Stimulated activated naive CD4-positive, alpha-beta T cell (primary cell): ENCODE data around the gene TMTC2.

Experiments
- DNase-seq, 6 experiments: peaks; one replicate each; lab custom pipeline; 2025; lab: John Stamatoyannopoulos, UW

TMTC2 gene

GRCh38 chr12:82682326-82682725, 4.4 kb upstream of the TMTC2 start:
- DNase-seq, result no peak

- no peak for DNase-seq
Measured at GRCh38 chr12:82682851-82683261, 3.9 kb upstream of the TMTC2 start.

DNA sequence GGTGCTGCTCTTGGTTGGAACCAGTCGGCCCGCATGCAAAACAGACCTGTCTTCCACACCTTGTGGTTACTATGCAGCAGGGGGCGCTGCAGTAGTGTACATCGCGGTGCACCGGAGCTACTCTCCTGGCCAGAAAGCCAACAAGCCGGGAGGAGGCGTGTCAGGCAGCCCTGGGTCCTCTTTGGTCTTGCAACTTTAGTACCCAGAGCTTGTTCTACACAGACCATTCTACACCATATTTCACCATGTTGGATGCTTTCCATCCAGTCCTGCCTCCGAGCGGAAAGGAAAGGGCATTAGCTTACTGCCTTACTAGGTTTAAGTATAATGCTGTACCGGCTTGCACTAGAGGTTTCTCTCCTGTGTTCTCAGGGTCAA, 927 bp upstream of the TMTC2 start:
- DNase-seq, result peak; percentile 73 to 87 (median 79)

GRCh38 chr12:82687021-82688011, 610 bp downstream of the TMTC2 start:
- DNase-seq, result peak; percentile 40 to 68 (median 46)

GRCh38 chr12:82688035-82688501, 1.4 kb downstream of the TMTC2 start:
- peak in 2 of 6 experiments; percentile 5 to 29 for DNase-seq

DNA sequence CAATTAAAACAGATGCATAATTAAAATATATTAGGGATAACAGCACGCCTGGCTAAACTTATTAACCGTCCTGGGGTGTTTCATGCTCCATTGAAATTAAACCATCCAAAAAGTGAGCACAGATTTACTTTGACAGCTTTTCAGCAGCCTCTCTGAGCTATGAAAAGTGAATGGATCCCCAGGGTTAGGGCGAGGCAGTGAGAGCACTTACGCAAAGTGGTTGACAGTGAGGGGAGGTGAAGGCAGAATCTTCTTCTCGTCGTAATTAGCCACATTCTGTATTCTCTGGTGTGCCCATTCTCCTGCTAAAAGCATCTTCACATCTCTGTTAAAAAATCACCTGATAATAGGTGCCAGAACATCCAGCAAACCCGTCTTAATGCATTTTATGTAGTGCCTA, 1.9 kb downstream of the TMTC2 start:
- no peak for DNase-seq

DNA sequence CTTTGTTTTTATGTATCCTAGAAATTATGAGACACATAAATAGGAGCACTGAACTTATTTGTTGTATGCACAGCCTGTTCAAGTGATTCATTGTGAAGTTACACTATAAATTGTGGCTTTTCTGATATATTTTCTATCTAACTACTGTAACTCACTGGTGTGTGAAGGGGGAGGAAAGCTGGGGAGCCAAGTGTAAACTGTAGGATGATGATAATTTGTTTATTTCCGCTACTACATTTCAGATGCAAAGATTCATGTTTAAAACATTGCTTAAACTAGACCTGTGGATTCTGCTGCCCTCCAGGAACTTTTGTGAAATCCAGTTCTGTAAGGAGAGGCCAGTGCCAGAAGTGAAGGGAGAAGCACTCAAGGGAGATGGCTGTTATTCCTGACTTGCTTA, 3.3 kb downstream of the TMTC2 start:
- no peak for DNase-seq

DNA sequence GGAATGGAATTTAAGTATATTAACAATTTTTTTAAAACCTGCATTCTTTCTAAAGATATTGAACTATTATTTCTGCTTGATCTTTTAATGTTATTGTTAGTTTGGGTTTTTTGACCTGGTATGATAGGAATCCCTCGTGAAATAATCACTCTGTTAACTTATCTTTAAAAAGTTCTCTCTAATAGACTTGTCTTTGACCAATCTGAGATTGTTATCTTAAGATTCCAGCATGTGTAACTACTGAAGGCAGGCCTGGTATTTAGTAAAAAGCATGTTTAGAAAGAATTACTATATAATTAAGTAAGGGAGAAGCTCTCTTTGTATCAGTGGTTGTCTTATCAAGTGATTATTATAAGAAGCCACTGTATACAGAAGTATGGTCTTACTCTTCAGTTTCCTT, 4.8 kb downstream of the TMTC2 start:
- DNase-seq, result no peak

DNA sequence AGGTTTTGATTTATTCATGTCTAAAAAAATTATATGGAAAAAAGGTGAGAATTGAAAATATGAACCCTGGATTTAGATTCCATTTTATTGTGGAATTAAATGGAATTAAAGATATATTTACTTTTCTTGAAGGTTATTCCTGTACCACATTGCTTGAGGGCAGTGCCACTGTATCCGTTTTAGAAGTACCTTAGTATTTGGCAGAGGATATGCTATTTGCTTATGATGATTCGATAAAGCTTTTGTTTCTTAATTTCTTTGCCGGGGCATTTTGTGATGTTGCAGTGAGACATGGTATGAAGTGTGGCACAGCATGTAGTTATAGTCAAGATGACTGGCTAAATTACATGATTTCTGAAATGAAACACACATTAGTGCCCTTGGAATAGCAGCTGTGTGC, 7.6 kb downstream of the TMTC2 start:
- no peak for DNase-seq

DNA sequence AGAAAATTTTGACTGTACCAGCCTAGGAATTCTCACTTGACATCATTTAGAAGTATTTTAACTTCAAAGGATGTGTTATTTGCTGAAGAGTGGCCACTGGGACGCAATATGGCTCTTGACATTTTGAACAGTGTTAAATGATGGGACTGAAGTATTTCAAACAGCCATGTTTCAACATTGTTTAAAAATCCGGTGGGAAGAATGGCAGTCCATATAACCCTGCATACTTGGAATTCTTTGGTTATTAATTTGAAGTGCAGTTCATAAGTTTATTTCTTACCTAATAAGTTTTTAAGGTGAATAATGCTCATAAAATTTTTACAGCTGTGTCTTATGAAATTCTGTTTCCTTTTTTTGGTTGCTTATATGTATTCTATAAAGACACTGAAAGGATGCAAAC, 8.3 kb downstream of the TMTC2 start:
- no peak for DNase-seq

GRCh38 chr12:82695531-82695930, 8.8 kb downstream of the TMTC2 start:
- no peak for DNase-seq

GRCh38 chr12:82696543-82696942, 9.8 kb downstream of the TMTC2 start:
- DNase-seq, result no peak

- DNase-seq, result no peak
Measured at GRCh38 chr12:82698708-82699564, 12.2 kb downstream of the TMTC2 start.

DNA sequence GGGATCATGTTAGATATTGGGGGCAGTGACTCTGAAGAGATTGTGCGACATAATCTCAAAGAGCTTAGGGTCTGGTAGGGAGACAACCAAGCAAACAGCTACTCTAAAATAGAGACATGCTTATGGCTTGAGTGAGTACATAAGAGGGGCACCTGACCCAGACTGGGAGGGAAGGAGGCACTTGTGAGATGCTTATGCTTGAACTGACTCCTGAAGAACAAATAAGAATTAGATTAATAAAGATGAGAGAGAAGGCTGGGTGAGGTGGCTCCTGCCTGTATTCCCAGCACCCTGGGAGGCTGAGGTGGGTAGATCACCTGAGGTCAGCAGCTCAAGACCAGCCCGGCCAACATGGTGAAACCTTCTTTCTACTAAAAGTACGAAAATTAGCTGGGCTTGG, 19.1 kb downstream of the TMTC2 start:
- DNase-seq, result no peak

DNA sequence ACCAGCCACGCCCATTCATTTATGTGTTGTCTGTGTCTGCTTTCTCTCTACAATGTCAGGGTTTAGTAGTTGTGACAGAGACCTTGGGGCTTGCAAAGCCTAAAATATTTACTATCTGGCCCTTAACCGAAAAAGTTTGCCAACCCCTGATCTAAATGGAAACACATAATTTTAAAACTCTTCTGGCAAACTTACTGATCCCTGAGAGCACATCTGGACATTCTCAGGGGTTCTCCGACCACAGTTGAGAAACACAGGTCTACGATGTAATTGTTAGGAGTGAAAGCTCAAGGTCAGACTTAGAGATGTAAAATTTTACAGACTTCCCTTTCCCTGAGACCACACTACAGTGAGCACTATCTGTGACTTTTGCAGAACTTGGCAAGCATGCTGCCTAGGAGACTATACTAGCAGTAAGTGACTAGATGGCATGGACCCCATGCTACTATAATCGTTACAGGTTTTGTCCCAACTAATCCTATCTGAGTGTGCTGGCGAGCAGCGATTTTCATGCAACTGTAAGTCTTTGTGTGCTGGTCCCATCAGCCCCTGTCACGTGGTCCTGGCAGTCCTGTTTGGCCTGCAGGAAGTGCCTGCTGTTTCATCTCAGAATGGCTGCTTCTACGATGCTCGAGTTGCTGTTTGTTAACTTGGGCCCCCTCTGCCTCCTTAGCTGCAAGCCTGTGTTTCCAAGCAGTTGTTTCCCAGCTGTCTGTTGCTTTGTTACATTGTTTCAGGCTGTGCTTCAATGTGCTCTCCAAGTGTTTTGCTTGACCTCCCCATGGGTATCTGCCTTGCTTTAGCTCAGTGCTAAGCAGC, 21.6 kb downstream of the TMTC2 start:
- no peak for DNase-seq

GRCh38 chr12:82709794-82710355, 23.2 kb downstream of the TMTC2 start:
- no peak for DNase-seq

DNA sequence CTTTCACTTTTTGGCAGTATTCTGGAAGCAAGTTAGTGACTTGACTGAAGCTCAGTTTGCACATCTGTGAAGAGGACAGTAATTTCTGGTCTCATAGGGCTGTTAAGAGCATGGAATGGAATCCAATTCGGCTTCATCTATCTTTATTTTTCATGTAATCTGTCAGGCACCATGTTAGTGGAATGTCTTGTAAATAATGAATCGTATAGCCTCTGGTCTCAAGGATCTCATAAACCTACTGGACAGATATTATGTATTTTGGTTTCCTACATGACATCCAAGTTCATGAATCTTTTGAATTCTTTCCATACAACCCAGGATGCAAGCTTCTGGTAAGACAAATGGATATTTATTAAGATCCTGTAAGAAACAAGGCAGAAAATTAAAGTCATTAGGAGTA, 24.0 kb downstream of the TMTC2 start:
- no peak for DNase-seq

DNA sequence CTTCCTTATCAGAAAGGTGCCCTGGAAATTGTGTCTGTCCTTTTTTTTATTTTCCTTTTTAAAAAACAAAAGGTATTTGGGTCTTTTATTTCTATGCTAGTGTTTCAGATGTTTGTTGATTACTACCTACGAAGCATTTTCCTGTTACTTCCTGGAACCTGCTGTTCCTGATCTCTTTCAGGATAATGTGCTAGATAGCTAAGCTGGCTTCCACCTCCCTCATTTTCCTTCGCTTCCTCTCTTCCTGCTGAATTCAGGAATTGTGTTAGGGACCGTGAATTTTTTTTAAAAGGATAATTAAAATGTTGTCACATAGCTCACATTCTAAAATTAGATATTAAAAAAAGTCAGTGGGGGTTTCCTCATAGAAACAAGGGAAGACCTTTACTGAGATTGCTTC, 27.7 kb downstream of the TMTC2 start:
- no peak for DNase-seq

DNA sequence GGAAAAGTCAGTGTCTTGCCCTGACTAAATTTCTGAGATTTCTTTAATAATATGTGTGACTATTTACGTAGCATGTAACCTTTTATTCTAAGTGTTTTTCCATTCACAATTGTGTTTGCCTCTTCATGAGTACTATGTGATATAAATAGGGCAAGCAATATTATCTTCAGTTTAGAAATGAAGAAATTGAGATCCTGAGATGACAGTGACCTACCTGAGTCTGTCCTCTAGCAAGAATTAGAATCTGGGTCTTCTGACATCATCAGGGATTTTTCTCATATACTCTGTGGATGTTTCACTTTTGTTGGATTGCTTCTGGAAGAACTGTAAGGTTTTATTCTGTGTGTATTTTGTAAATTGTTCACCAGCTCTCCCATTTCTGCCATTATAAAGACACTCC, 35.0 kb downstream of the TMTC2 start:
- no peak for DNase-seq

DNA sequence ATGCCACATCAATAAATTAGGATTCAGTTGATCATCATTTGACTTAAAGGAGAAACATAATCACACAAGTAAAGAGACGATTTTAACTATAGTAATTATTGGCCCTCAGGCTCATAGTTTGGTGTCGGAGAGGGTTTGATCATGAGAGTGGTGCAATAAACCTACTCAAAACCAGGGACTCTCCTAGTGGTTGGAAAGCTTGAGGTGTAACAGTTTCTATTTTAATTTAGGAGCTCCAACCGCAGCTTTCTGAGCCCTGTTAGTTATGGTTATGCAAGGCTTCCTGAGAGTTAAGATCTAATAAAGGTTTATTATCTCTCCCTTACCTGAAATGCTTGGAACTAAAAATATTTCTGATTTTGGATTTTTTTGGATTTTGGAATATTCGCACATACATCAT, 36.4 kb downstream of the TMTC2 start:
- DNase-seq, result no peak

DNA sequence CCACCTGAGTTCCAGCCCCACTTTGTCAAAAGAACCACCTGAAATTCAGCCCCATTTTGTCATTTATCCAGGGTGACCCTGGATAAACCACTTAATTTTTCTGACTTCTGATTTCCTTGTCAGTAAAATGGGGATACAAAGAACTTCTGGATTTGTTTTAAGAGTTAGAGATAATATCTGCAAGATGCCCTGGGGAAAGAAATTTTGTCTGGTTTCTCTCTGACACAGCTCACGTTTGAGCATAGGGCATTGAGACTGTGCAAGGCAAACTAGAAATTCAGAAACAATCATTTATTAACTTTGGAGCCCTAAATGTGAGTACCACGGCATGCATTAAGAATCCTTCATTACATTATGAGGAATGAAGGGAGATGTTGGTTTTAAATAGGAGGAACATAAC, 37.2 kb downstream of the TMTC2 start:
- DNase-seq, result no peak

- no peak for DNase-seq
Measured at GRCh38 chr12:82725741-82726140, 39.0 kb downstream of the TMTC2 start.
